HepG2 (cell line): Measurements from ENCODE around the gene KCNT2. TPM values are rescaled to one million over a fixed set of nuclear protein-coding genes. Genes with fewer than 3 reads are reported as not detected.

ENCODE experiments used
- ATAC-seq: fragments of 200-7000 bp; cut with Tn5 transposase; 3 replicates; pipeline ENCODE4 v1.9.1; 2020; ENCODE audit warnings: mild to moderate bottlenecking, moderate library complexity
- BruUV-seq: library from RNA; stranded (reverse); fragments of 400-500 nt; replicated peaks from 2 replicates; lab custom pipeline; 2021; lab: Mats Ljungman, UMichigan
- CTCF ChIA-PET: fragments of 300-600 bp; formaldehyde crosslinking; extraction: SDS; loops from one replicate; lab custom pipeline; 2021; ENCODE audit warnings: low total read pairs, inconsistent platforms, low intra/inter-chr PET ratio; lab: Yijun Ruan, JAX
- POLR2A ChIA-PET: fragments of 350-600 bp; sonication (Branson Sonifier 250); formaldehyde crosslinking; loops from one replicate; lab custom pipeline; 2020; ENCODE audit warnings: antibody characterized with exemption, inconsistent platforms; lab: Yijun Ruan, JAX
- DNase-seq: peaks from one replicate; pipeline ENCODE4 v3.0.0-alpha.2; 2015; ENCODE audit warnings: low spot score
- FAIRE-seq: peaks from 3 replicates; lab custom pipeline; 2011; peaks lifted over from hg19 to GRCh38; lab: Jason Lieb, UNC
- H2AFZ ChIP-seq: one replicate; pipeline ENCODE4 v1.6.1; 2011; ENCODE audit warnings: low read length, inconsistent platforms
- H3K27ac ChIP-seq: fragments of 300-600 bp; 3 replicates; pipeline ENCODE4 v1.8.0; 2011; ENCODE audit warnings: mixed run types, mild to moderate bottlenecking, mixed read lengths, low read length, inconsistent platforms; ENCODE audit not compliant: insufficient read depth; ENCODE audit errors: extremely low read length
- H3K27me3 ChIP-seq, 2 experiments: fragments of 200-600 bp in 1 of 2; 2 replicates in 1 of 2; 3 replicates in 1 of 2; pipeline versions ENCODE4 v1.6.0 to v1.8.0; 2011; ENCODE audit warnings: low read length in 2 of 2, mild to moderate bottlenecking in 2 of 2, moderate library complexity in 2 of 2, inconsistent platforms in 1 of 2; ENCODE audit not compliant: insufficient read depth in 2 of 2, control insufficient read depth in 1 of 2
- H3K36me3 ChIP-seq, 2 experiments: fragments of 200-600 bp in 1 of 2; replicated peaks in 1 of 2; 2 replicates in 1 of 2; 3 replicates in 1 of 2; pipeline versions ENCODE4 v1.5.1 to v1.8.0; 2011; ENCODE audit warnings: low read length in 2 of 2, inconsistent platforms in 1 of 2; ENCODE audit not compliant: insufficient read depth in 2 of 2, control insufficient read depth in 1 of 2
- H3K4me1 ChIP-seq: 2 replicates; pipeline ENCODE4 v1.5.1; 2012; ENCODE audit warnings: low read length, inconsistent platforms; ENCODE audit not compliant: insufficient read depth
- H3K4me2 ChIP-seq: 2 replicates; pipeline ENCODE4 v1.6.0; 2011; ENCODE audit warnings: low read depth, low read length, inconsistent platforms
- H3K4me3 ChIP-seq, 3 experiments: fragments of 200-600 bp in 1 of 3; sonication (generic), shearing (Covaris generic) in 1 of 3; replicated peaks in 1 of 3; 2 replicates each; pipeline ENCODE4 v1.5.1; 2011 to 2016; ENCODE audit warnings: low read length in 3 of 3, inconsistent platforms in 2 of 3, low read depth in 2 of 3, mild to moderate bottlenecking in 2 of 3, control low read depth in 1 of 3, mixed read lengths in 1 of 3; ENCODE audit not compliant: insufficient read depth in 1 of 3
- H3K79me2 ChIP-seq: one replicate; pipeline ENCODE4 v1.6.1; 2011; ENCODE audit warnings: low read length, inconsistent platforms; ENCODE audit not compliant: insufficient read depth
- H3K9ac ChIP-seq: 2 replicates; pipeline ENCODE4 v1.6.0; 2011; ENCODE audit warnings: mild to moderate bottlenecking, low read depth, low read length, inconsistent platforms; ENCODE audit not compliant: insufficient read depth
- H3K9me3 ChIP-seq: 2 replicates; pipeline ENCODE4 v1.5.1; 2012; ENCODE audit warnings: mild to moderate bottlenecking, low read length
- H4K20me1 ChIP-seq: 2 replicates; pipeline ENCODE4 v1.6.0; 2011; ENCODE audit warnings: inconsistent platforms, mild to moderate bottlenecking, low read length, moderate library complexity; ENCODE audit not compliant: insufficient read depth
- CREB1 ChIP-seq, 2 experiments: fragments of 450-650 bp in 1 of 2; IDR thresholded peaks; 2 replicates each; pipeline ENCODE4 v1.6.1; 2016 to 2017; ENCODE audit warnings: control low read depth in 1 of 2, mild to moderate bottlenecking in 1 of 2, missing compliant biosample characterization in 1 of 2, missing genetic modification characterization in 1 of 2
- HCFC1 ChIP-seq: fragments of 150-350 bp; IDR thresholded peaks from 2 replicates; pipeline ENCODE4 v1.6.1; 2014; ENCODE audit warnings: low read depth, low read length
- HES4 ChIP-seq: sonication (generic); formaldehyde crosslinking; IDR thresholded peaks from 2 replicates; pipeline ENCODE4 v1.9.0; 2021; ENCODE audit warnings: mild to moderate bottlenecking, missing genetic modification reagents, borderline replicate concordance
- IRX3 ChIP-seq: sonication (generic); formaldehyde crosslinking; IDR thresholded peaks from 2 replicates; pipeline ENCODE4 v1.8.1; 2023; ENCODE audit warnings: mild to moderate bottlenecking, low read depth, missing genetic modification reagents, borderline replicate concordance
- LCORL ChIP-seq, 2 experiments: fragments of 450-650 bp in 1 of 2; sonication (generic) in 1 of 2; formaldehyde crosslinking in 1 of 2; IDR thresholded peaks; 2 replicates each; pipeline versions ENCODE4 v1.5.0 to v1.6.1; 2017 to 2020; ENCODE audit warnings: antibody characterized with exemption in 1 of 2, missing genetic modification reagents in 1 of 2
- MAFF ChIP-seq: IDR thresholded peaks from 2 replicates; pipeline ENCODE4 v1.6.1; 2011; ENCODE audit warnings: low read depth, low read length, improper control_type of control experiment
- MIXL1 ChIP-seq: IDR thresholded peaks from 2 replicates; pipeline ENCODE4 v1.6.1; 2016
- MLX ChIP-seq: IDR thresholded peaks from 2 replicates; pipeline ENCODE4 v1.6.1; 2016
- NCOA5 ChIP-seq: sonication (generic); formaldehyde crosslinking; IDR thresholded peaks from 2 replicates; pipeline ENCODE4 v1.4.0; 2020; ENCODE audit warnings: missing genetic modification reagents
- TCF12 ChIP-seq, 2 experiments: fragments of 450-650 bp in 1 of 2; sonication (generic) in 1 of 2; formaldehyde crosslinking in 1 of 2; IDR thresholded peaks; 2 replicates each; pipeline versions ENCODE4 v1.6.1 to v1.8.0; 2017 to 2022; ENCODE audit warnings: antibody characterized with exemption in 1 of 2, mild to moderate bottlenecking in 1 of 2, missing genetic modification reagents in 1 of 2, moderate library complexity in 1 of 2
- THRA ChIP-seq: sonication (generic); formaldehyde crosslinking; IDR thresholded peaks from 2 replicates; pipeline ENCODE4 v1.4.0; 2020; ENCODE audit warnings: missing genetic modification reagents, borderline replicate concordance
- ZFP82 ChIP-seq: sonication (generic); formaldehyde crosslinking; IDR thresholded peaks from 2 replicates; pipeline ENCODE4 v1.5.1; 2020; ENCODE audit warnings: mild to moderate bottlenecking, missing genetic modification reagents, borderline replicate concordance
- ZNF512 ChIP-seq: sonication (generic); formaldehyde crosslinking; IDR thresholded peaks from 2 replicates; pipeline ENCODE4 v1.4.0; 2020; ENCODE audit warnings: mild to moderate bottlenecking, missing genetic modification reagents
- ZNF768 ChIP-seq: sonication (generic); formaldehyde crosslinking; IDR thresholded peaks from 2 replicates; pipeline ENCODE4 v1.4.0; 2020; ENCODE audit warnings: missing genetic modification reagents
- ZSCAN29 ChIP-seq: sonication (generic); formaldehyde crosslinking; conservative IDR thresholded peaks from 2 replicates; pipeline ENCODE4 v1.4.0; 2020; ENCODE audit warnings: mild to moderate bottlenecking, missing genetic modification reagents
- WGBS: methylation state at CpG from one replicate; pipeline ENCODE4 v1.1.6; 2017; ENCODE audit warnings: low lambda C conversion rate; 5-methylcytosine and 5-hydroxymethylcytosine counted together
- in situ Hi-C: cut with HindIII; loops from 2 replicates; pipeline ENCODE4 v1.10.0; 2017; ENCODE audit warnings: low pct_unique_long_range_greater_than_20kb; ENCODE audit not compliant: extremely low pct_ligation_motif_present
- intact Hi-C: fragments of 100-400 bp; cut with micrococcal nuclease; formaldehyde crosslinking; loops from one replicate; pipeline ENCODE4 v1.10.0; 2022; ENCODE audit not compliant: unreplicated experiment
- polyA plus RNA-seq, 8 experiments: library from polyadenylated mRNA; depleted of rRNA in 3 of 8; stranded (reverse) in 7 of 8; unstranded in 1 of 8; fragments of >200 nt; fragmentation: Illumina TruSeq in 4 of 8; extraction: Trizol in 4 of 8; gene quantifications; 2 replicates each; pipeline versions ENCODE4 v1.2.1 to v1.2.3, GENCODE V29; 2011 to 2016; ENCODE audit warnings: low read depth in 4 of 8, missing spikeins in 1 of 8, mixed read lengths in 1 of 8; ENCODE audit not compliant: insufficient read depth in 1 of 8
- total RNA-seq, 5 experiments: library from RNA; depleted of rRNA; stranded (reverse); fragments of >200 nt; fragmentation: Illumina TruSeq; extraction: Trizol; gene quantifications; 2 replicates each; pipeline ENCODE4 v1.2.3, GENCODE V29; 2016; ENCODE audit warnings: low read depth in 1 of 5
- TF ChIP-seq, protein P1 (sequence below): sonication (generic); formaldehyde crosslinking; IDR thresholded peaks from 2 replicates; pipeline ENCODE4 v1.4.0; 2020; ENCODE audit warnings: mild to moderate bottlenecking, missing genetic modification reagents
- TF ChIP-seq, protein P2 (sequence below): sonication (generic); formaldehyde crosslinking; IDR thresholded peaks from 2 replicates; pipeline ENCODE4 v1.4.0; 2020; ENCODE audit warnings: missing genetic modification reagents

The KCNT2 gene
- total and polyA plus RNA-seq, 2 of the 13 experiments (the other 11 are each of a cell fraction or from before 2014, with no cell fraction given), result not detected

GRCh38 chr1:196385109-196385508 is 223.1 kb downstream of the KCNT2 start (continued):
- TF ChIP-seq TCF12 (IDR thresholded peaks at IDR 0.05) (no peak), TCF12 (CRISPR knock-in tag; IDR thresholded peaks at IDR 0.05) (no peak), CREB1 (IDR thresholded peaks at IDR 0.05) (no peak), CREB1 (CRISPR knock-in tag; IDR thresholded peaks at IDR 0.05) (no peak), HCFC1 (no peak), MIXL1 (CRISPR knock-in tag) (no peak), HES4 (CRISPR knock-in tag) (no peak), MLX (no peak), ZNF512 (CRISPR knock-in tag) (no peak), ZSCAN29 (no peak), LCORL (IDR thresholded peaks at IDR 0.05) (no peak), LCORL (CRISPR knock-in tag; IDR thresholded peaks at IDR 0.05) (no peak)
- TF ChIP-seq, protein P1, sequence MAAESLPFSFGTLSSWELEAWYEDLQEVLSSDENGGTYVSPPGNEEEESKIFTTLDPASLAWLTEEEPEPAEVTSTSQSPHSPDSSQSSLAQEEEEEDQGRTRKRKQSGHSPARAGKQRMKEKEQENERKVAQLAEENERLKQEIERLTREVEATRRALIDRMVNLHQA (CRISPR knock-in tag), result no peak

DNA sequence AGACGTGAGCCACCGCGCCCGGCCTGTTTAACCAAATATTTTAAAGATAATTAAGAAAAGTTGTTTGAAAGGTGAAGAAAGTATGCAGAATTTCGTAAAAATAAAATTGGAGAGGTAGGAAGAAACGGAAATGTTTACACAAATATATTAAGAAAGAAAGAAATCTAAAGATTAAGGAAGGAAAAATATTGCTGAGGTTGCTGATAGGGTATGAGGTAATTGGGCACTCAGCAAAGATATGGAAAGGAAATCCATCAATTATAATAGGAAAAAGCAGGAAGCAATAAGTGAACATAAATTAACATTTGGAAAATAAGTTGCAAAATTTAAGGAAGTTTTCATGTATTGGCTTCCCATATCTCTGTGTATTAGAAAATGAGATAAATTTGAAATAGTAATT is 225.9 kb downstream of the KCNT2 start:
- Histone ChIP-seq H3K79me2 (no peaks in the 10 kb centered on the region), H3K4me2 (peak overlapping the region; percentile 27; the same call in 1 of the 2 replicates), H3K9ac (no peak overlapping the region), H3K36me3 (no peaks in the 10 kb centered on the region), H2AFZ (peak overlapping the region; percentile 72), H3K27me3 (no peaks in the 10 kb centered on the region), H3K9me3 (no peaks in the 10 kb centered on the region), H3K27ac (no peak overlapping the region), H3K4me3 (no peak overlapping the region), H3K4me1 (peaks cover 14% of the 10 kb centered on the region), H4K20me1 (no peaks in the 10 kb centered on the region)
- CTCF ChIA-PET, result no interaction called here
- ATAC-seq (no peak), DNase-seq (no peak), FAIRE-seq (no peak)
- 58% methylated on average over 6 of the region's 6 CpGs for whole genome bisulfite sequencing
- in situ Hi-C loops (no loop called here), intact Hi-C loops (no loop called here)
- POLR2A ChIA-PET, result no interaction called here
- no TSS peak for BruUV-seq
- TF ChIP-seq ZFP82 (CRISPR knock-in tag), result no peak
- no peak for TF ChIP-seq NCOA5
- no peak for TF ChIP-seq ZNF768
- TF ChIP-seq, protein P2, sequence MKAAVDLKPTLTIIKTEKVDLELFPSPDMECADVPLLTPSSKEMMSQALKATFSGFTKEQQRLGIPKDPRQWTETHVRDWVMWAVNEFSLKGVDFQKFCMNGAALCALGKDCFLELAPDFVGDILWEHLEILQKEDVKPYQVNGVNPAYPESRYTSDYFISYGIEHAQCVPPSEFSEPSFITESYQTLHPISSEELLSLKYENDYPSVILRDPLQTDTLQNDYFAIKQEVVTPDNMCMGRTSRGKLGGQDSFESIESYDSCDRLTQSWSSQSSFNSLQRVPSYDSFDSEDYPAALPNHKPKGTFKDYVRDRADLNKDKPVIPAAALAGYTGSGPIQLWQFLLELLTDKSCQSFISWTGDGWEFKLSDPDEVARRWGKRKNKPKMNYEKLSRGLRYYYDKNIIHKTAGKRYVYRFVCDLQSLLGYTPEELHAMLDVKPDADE (CRISPR knock-in tag), result no peak
- TF ChIP-seq THRA (CRISPR knock-in tag), result no peak
- no peak for TF ChIP-seq IRX3 (CRISPR knock-in tag)
- TF ChIP-seq MAFF, result peak; percentile 63
